Measurements from ENCODE around the gene BAHCC1.

Gene BAHCC1

GRCh38 chr17:81404558-81405165 is 9.4 kb downstream of the BAHCC1 start:
- Histone ChIP-seq H3K4me3 (ENCODE audit: low read length) (no peak overlapping the region), H3K4me1 (ENCODE audit: low read length) (no peaks in the 10 kb centered on the region), H3K9me3 (ENCODE audit: insufficient read depth, low read length) (no peaks in the 10 kb centered on the region), H3K9ac (ENCODE audit: low read length) (no peak overlapping the region), H3K27ac (ENCODE audit: low read length) (no peak overlapping the region), H3K36me3 (replicated peaks; ENCODE audit: low read depth, low read length) (no peaks in the 10 kb centered on the region), H3K4me2 (ENCODE audit: low read length) (no peak overlapping the region), H3K27me3 (ENCODE audit: low read depth, low read length) (peaks cover 13% of the 10 kb centered on the region; the same call in 1 of the 2 replicates), H2AFZ (ENCODE audit: low read depth, low read length) (no peak overlapping the region), H3K79me2 (ENCODE audit: low read length) (no peaks in the 10 kb centered on the region), H4K20me1 (ENCODE audit: insufficient read depth, low read length) (no peaks in the 10 kb centered on the region)
- no peak for TF ChIP-seq CTCF (IDR thresholded peaks at IDR 0.05; ENCODE audit: low read depth, low read length)
- no peak for TF ChIP-seq EZH2phosphoT487 (IDR thresholded peaks at IDR 0.05; ENCODE audit: low read depth)

GRCh38 chr17:81405411-81405872 is 10.2 kb downstream of the BAHCC1 start:
- Histone ChIP-seq H4K20me1 (ENCODE audit: insufficient read depth, low read length) (no peaks in the 10 kb centered on the region), H3K27me3 (ENCODE audit: low read depth, low read length) (peaks cover 13% of the 10 kb centered on the region; the same call in 1 of the 2 replicates), H3K27ac (ENCODE audit: low read length) (no peak overlapping the region), H3K4me2 (ENCODE audit: low read length) (no peak overlapping the region), H3K9ac (ENCODE audit: low read length) (no peak overlapping the region), H3K79me2 (ENCODE audit: low read length) (no peaks in the 10 kb centered on the region), H3K36me3 (replicated peaks; ENCODE audit: low read depth, low read length) (no peaks in the 10 kb centered on the region), H3K4me3 (ENCODE audit: low read length) (no peak overlapping the region), H3K9me3 (ENCODE audit: insufficient read depth, low read length) (no peaks in the 10 kb centered on the region), H2AFZ (ENCODE audit: low read depth, low read length) (no peak overlapping the region), H3K4me1 (ENCODE audit: low read length) (no peaks in the 10 kb centered on the region)
- TF ChIP-seq EZH2phosphoT487 (IDR thresholded peaks at IDR 0.05; ENCODE audit: low read depth) = no peak

- no peak overlapping the region for H3K27ac ChIP-seq (ENCODE audit: low read length)
- no peak overlapping the region for H3K9ac ChIP-seq (ENCODE audit: low read length)
- H4K20me1 ChIP-seq (ENCODE audit: insufficient read depth, low read length) = no peaks in the 10 kb centered on the region
- H3K9me3 ChIP-seq (ENCODE audit: insufficient read depth, low read length) = no peaks in the 10 kb centered on the region
- H2AFZ ChIP-seq (ENCODE audit: low read depth, low read length) = no peak overlapping the region
- H3K79me2 ChIP-seq (ENCODE audit: low read length) = no peaks in the 10 kb centered on the region
- no peak overlapping the region for H3K4me2 ChIP-seq (ENCODE audit: low read length)
- H3K27me3 ChIP-seq (ENCODE audit: low read depth, low read length) = peaks cover 13% of the 10 kb centered on the region; the same call in 1 of the 2 replicates
- TF ChIP-seq CTCF (IDR thresholded peaks at IDR 0.05; ENCODE audit: low read depth, low read length) = no peak
- no peak for TF ChIP-seq EZH2phosphoT487 (IDR thresholded peaks at IDR 0.05; ENCODE audit: low read depth)
- H3K4me1 ChIP-seq (ENCODE audit: low read length) = no peaks in the 10 kb centered on the region
- no peaks in the 10 kb centered on the region for H3K36me3 ChIP-seq (replicated peaks; ENCODE audit: low read depth, low read length)
- no peak overlapping the region for H3K4me3 ChIP-seq (ENCODE audit: low read length)
These were observed 11.1 kb downstream of the BAHCC1 start for GRCh38 chr17:81406117-81406953.

- Histone ChIP-seq H3K27me3 (ENCODE audit: low read depth, low read length) (peaks cover 13% of the 10 kb centered on the region; the same call in 1 of the 2 replicates), H4K20me1 (ENCODE audit: insufficient read depth, low read length) (no peaks in the 10 kb centered on the region), H3K4me1 (ENCODE audit: low read length) (no peaks in the 10 kb centered on the region), H3K36me3 (replicated peaks; ENCODE audit: low read depth, low read length) (no peaks in the 10 kb centered on the region), H3K4me2 (ENCODE audit: low read length) (no peak overlapping the region), H3K9me3 (ENCODE audit: insufficient read depth, low read length) (no peaks in the 10 kb centered on the region), H3K27ac (ENCODE audit: low read length) (no peak overlapping the region), H3K4me3 (ENCODE audit: low read length) (no peak overlapping the region), H3K79me2 (ENCODE audit: low read length) (no peaks in the 10 kb centered on the region), H2AFZ (ENCODE audit: low read depth, low read length) (no peak overlapping the region), H3K9ac (ENCODE audit: low read length) (no peak overlapping the region)
- TF ChIP-seq CTCF (IDR thresholded peaks at IDR 0.05; ENCODE audit: low read depth, low read length) (no peak), EZH2phosphoT487 (IDR thresholded peaks at IDR 0.05; ENCODE audit: low read depth) (no peak)
These were observed 12.8 kb downstream of the BAHCC1 start for GRCh38 chr17:81408049-81408448.

Measured in OCI-LY3 (cell line).